Activated naive CD8-positive, alpha-beta T cell treated with anti-CD3 and anti-CD28 coated beads, Interleukin-2, amount 10 ng/mL, durations not matched to agents 7 days and 5 days (primary cell): ENCODE data around the gene TMEM120B. TPM values are rescaled to one million over a fixed set of nuclear protein-coding genes. Genes with fewer than 3 reads are reported as not detected.

Experiments used
- ATAC-seq: fragments of 150-1000 bp; cut with Tn5 transposase; one replicate; pipeline ENCODE4 v1.10.0; 2021; ENCODE audit warnings: low read depth, moderate library complexity
- POLR2A ChIA-PET: fragments of 350-600 bp; sonication (Branson Sonifier 250); formaldehyde crosslinking; loops from one replicate; lab custom pipeline; 2021; ENCODE audit warnings: antibody characterized with exemption; lab: Charles Lee
- DNase-seq: peaks from one replicate; pipeline ENCODE4 v3.0.0; 2021
- H3K27ac Mint-ChIP-seq: one replicate; pipeline ENCODE4 v1.8.0; 2022; ENCODE audit warnings: mild to moderate bottlenecking, mixed read lengths
- H3K27me3 Mint-ChIP-seq: one replicate; pipeline ENCODE4 v1.8.0; 2022; ENCODE audit warnings: mild to moderate bottlenecking, moderate library complexity, mixed read lengths
- H3K36me3 Mint-ChIP-seq: one replicate; pipeline ENCODE4 v1.8.0; 2021; ENCODE audit warnings: mild to moderate bottlenecking, mixed read lengths
- H3K4me1 Mint-ChIP-seq: one replicate; pipeline ENCODE4 v1.8.0; 2021; ENCODE audit warnings: mixed read lengths
- H3K4me3 Mint-ChIP-seq: one replicate; pipeline ENCODE4 v1.8.0; 2022; ENCODE audit warnings: mild to moderate bottlenecking, moderate library complexity, mixed read lengths
- H3K9me3 Mint-ChIP-seq: one replicate; pipeline ENCODE4 v1.8.0; 2021; ENCODE audit warnings: mixed read lengths
- total RNA-seq, 2 experiments: library from RNA; stranded (reverse); gene quantifications; one replicate each; pipeline ENCODE4 v1.2.3, GENCODE V29; 2021

TMEM120B gene
- total RNA-seq, 2 experiments from 2014 or later, result 9.8 to 9.9 TPM

GRCh38 chr12:121810234-121810817 is 97.8 kb downstream of the TMEM120B start:
- H3K4me1 Mint-ChIP-seq, result peaks cover 40% of the 10 kb centered on the region
- DNase-seq (peak; percentile 32), ATAC-seq (no peak)
- H3K36me3 Mint-ChIP-seq, result peaks cover 28% of the 10 kb centered on the region
- H3K9me3 Mint-ChIP-seq, result no peaks in the 10 kb centered on the region
- POLR2A ChIA-PET, result interaction anchor here (3.9 to 22.0 kb wide), 2 partner anchors 21 to 79 kb away, joined by 16 to 931 read pairs; partner anchors contain the start of genes PSMD9, RHOF and SETD1B
- no peak overlapping the region for H3K4me3 Mint-ChIP-seq
- no peaks in the 10 kb centered on the region for H3K27me3 Mint-ChIP-seq
- no peak overlapping the region for H3K27ac Mint-ChIP-seq

DNA sequence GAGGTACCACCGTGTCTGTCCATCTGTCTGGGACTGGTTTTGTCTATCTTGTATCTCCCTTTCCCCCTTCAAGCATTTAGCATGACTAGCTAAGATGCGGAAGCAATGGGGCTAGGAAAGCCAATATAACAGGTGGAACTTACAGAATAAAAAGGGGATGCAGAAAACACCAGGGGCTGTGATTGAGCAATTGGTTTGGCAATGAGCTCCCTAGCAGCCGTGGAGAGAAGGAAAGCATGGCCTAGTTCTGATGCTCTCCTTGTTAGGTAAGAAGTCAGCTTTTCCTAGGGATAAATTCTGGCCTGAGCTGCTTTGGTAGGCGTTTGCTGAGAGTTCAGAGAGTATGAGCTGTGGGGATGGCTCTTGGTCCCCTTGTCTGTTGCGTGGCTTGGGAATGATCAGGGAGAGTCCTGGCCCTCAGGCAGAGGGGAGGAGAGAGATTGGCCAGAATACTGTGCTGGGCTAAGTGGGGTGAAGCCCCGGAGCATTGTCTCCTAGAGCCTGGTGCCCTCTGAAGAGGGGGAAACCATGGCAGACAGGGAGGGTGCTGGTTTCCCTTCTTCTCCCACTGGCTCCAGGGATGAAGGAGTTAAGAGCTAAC is 98.4 kb downstream of the TMEM120B start:
- ATAC-seq (no peak), DNase-seq (no peak)
- H3K27ac Mint-ChIP-seq, result peak overlapping the region; percentile 80
- no peaks in the 10 kb centered on the region for H3K9me3 Mint-ChIP-seq
- H3K27me3 Mint-ChIP-seq, result no peaks in the 10 kb centered on the region
- peaks cover 36% of the 10 kb centered on the region for H3K4me1 Mint-ChIP-seq
- H3K4me3 Mint-ChIP-seq, result peak overlapping the region; percentile 82
- peaks cover 27% of the 10 kb centered on the region for H3K36me3 Mint-ChIP-seq
- POLR2A ChIA-PET, result interaction anchor here (1.2 to 22.0 kb wide), 3 partner anchors 22 to 78 kb away, joined by 6 to 931 read pairs (median 16); partner anchors contain the start of genes PSMD9, RHOF and SETD1B

- Mint-ChIP-seq H3K27ac (peak overlapping the region; percentile 80), H3K4me3 (peak overlapping the region; percentile 82), H3K27me3 (no peaks in the 10 kb centered on the region), H3K9me3 (no peaks in the 10 kb centered on the region), H3K4me1 (peaks cover 31% of the 10 kb centered on the region), H3K36me3 (peaks cover 29% of the 10 kb centered on the region)
- peak; percentile 90 for DNase-seq
- POLR2A ChIA-PET, result interaction anchor here (0.7 to 22.0 kb wide), 5 partner anchors 23 to 125 kb away, joined by 3 to 931 read pairs (median 6); partner anchors contain the start of genes PSMD9, RHOF and SETD1B
- ATAC-seq, result peak; percentile 80
Observed at GRCh38 chr12:121811434-121812319, 99.1 kb downstream of the TMEM120B start.

- Mint-ChIP-seq H3K4me1 (peaks cover 29% of the 10 kb centered on the region), H3K36me3 (peaks cover 31% of the 10 kb centered on the region), H3K27me3 (no peaks in the 10 kb centered on the region), H3K27ac (peak overlapping the region; percentile 87), H3K4me3 (peak overlapping the region; percentile 82), H3K9me3 (no peaks in the 10 kb centered on the region)
- POLR2A ChIA-PET, result interaction anchor here (0.7 to 22.0 kb wide), 5 partner anchors 24 to 126 kb away, joined by 3 to 931 read pairs (median 6); partner anchors contain the start of genes PSMD9, RHOF and SETD1B
- DNase-seq (peak; percentile 68), ATAC-seq (peak; percentile 51)
Observed at GRCh38 chr12:121812320-121812871, 99.8 kb downstream of the TMEM120B start.

DNA sequence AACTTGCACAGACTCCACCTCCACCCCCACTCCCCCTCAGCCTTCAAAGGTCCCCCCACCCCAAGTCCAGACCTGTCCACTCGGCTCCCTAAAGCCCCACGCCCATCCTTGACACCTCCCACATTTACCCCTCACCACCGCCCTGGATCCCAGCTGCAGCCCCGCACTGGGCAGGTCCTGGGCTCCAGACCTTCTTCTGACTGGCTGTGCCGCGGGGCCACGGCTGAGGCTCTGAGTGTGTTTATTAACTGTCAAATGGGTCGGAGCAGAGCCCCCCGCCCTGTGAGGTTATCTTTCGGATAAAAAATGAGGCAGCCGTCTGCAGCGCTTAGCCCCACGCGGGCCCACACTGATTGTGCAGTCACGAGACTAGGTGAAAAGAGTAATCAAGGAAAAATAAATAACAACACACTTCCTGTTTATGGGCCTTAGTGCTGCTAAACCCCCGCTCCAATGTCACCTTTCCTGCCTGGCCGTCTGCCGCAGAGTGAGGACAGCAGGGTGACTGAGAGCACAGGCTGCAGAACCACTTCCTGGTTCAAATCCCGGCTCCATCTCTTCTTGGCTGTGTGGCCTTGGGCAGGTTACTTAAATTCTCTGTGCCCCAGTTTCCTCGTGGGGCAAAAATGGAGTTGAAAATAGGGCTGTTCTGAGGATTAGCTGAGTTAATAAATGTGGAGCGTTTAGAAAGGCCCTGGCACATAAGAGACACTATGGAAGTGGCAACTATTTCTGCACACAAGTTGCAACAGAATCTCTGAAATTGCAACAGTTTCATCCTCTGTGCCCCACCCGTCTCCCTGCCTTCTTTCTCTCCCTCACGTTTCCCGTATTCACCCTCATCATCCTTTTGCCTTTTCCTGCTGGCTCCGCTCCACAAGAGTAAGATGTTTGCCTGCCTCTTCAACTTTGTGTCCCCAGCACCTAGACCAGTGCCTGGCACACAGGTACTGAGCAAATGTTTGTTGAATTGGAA is 100.7 kb downstream of the TMEM120B start:
- peaks cover 32% of the 10 kb centered on the region for H3K36me3 Mint-ChIP-seq
- no peaks in the 10 kb centered on the region for H3K27me3 Mint-ChIP-seq
- no peaks in the 10 kb centered on the region for H3K9me3 Mint-ChIP-seq
- peaks cover 26% of the 10 kb centered on the region for H3K4me1 Mint-ChIP-seq
- H3K4me3 Mint-ChIP-seq, result peak overlapping the region; percentile 82
- peak overlapping the region; percentile 87 for H3K27ac Mint-ChIP-seq
- peak; percentile 15 for ATAC-seq
- no peak for DNase-seq
- POLR2A ChIA-PET, result interaction anchor here (0.8 to 22.0 kb wide), 3 partner anchors 24 to 76 kb away, joined by 3 to 931 read pairs (median 16); partner anchors contain the start of genes PSMD9, RHOF and SETD1B

DNA sequence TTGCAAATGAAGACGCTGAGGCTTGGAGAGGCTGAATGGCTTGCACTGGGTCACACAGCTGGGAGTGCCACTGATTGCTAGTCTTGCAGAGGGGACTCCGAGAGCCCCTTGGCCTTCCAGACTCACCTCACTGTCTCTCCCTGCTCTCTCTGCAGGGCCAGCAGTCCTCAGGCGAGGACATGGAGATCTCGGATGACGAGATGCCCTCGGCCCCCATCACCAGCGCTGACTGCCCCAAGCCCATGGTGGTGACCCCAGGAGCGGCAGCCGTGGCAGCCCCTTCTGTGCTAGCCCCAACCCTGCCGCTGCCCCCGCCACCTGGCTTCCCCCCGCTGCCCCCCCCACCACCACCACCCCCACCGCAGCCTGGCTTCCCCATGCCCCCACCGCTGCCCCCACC is 101.4 kb downstream of the TMEM120B start:
- Mint-ChIP-seq H3K27ac (no peak overlapping the region), H3K4me3 (peak overlapping the region; percentile 82), H3K4me1 (peaks cover 24% of the 10 kb centered on the region), H3K9me3 (no peaks in the 10 kb centered on the region), H3K36me3 (peaks cover 28% of the 10 kb centered on the region), H3K27me3 (no peaks in the 10 kb centered on the region)
- ATAC-seq (no peak), DNase-seq (no peak)
- POLR2A ChIA-PET, result interaction anchor here (3.9 to 22.0 kb wide), 2 partner anchors 25 to 75 kb away, joined by 16 to 931 read pairs; partner anchors contain the start of genes PSMD9, RHOF and SETD1B

DNA sequence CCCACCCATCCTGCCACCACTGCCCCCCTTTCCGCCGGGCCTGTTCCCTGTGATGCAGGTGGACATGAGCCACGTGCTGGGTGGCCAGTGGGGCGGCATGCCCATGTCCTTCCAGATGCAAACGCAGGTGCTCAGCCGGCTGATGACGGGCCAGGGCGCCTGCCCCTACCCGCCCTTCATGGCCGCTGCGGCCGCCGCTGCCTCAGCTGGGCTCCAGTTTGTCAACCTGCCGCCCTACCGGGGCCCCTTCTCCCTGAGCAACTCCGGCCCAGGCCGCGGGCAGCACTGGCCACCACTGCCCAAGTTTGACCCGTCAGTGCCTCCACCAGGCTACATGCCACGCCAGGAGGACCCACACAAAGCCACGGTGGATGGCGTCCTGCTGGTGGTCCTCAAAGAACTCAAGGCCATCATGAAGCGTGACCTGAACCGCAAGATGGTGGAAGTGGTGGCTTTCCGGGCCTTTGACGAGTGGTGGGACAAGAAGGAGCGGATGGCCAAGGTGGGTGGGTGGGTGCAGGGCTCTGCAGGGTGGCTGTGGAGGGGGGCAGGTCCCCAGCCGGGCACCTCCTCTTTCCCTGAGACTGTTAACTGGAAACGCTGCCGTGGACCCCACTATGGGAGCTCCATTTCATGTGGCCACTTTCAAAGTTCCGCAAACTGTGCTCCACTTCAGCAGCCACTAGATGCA is 102.0 kb downstream of the TMEM120B start:
- DNase-seq, result no peak
- peaks cover 27% of the 10 kb centered on the region for H3K36me3 Mint-ChIP-seq
- no peaks in the 10 kb centered on the region for H3K27me3 Mint-ChIP-seq
- POLR2A ChIA-PET, result interaction anchor here (0.9 to 3.9 kb wide), 3 partner anchors 12 to 74 kb away, joined by 3 to 16 read pairs (median 4); partner anchors contain the start of gene PSMD9
- no peak for ATAC-seq
- no peak overlapping the region for H3K27ac Mint-ChIP-seq
- no peaks in the 10 kb centered on the region for H3K9me3 Mint-ChIP-seq
- H3K4me1 Mint-ChIP-seq, result peaks cover 24% of the 10 kb centered on the region
- no peak overlapping the region for H3K4me3 Mint-ChIP-seq

GRCh38 chr12:121815263-121815662 is 102.7 kb downstream of the TMEM120B start:
- Mint-ChIP-seq H3K27me3 (no peaks in the 10 kb centered on the region), H3K27ac (no peak overlapping the region), H3K9me3 (no peaks in the 10 kb centered on the region), H3K36me3 (peaks cover 25% of the 10 kb centered on the region), H3K4me1 (peaks cover 24% of the 10 kb centered on the region), H3K4me3 (no peak overlapping the region)
- POLR2A ChIA-PET, result interaction anchor here (0.7 to 1.5 kb wide), 4 partner anchors 13 to 61 kb away, joined by 3 to 8 read pairs (median 4); partner anchors contain the start of gene RHOF
- ATAC-seq, result no peak
- no peak for DNase-seq

DNA sequence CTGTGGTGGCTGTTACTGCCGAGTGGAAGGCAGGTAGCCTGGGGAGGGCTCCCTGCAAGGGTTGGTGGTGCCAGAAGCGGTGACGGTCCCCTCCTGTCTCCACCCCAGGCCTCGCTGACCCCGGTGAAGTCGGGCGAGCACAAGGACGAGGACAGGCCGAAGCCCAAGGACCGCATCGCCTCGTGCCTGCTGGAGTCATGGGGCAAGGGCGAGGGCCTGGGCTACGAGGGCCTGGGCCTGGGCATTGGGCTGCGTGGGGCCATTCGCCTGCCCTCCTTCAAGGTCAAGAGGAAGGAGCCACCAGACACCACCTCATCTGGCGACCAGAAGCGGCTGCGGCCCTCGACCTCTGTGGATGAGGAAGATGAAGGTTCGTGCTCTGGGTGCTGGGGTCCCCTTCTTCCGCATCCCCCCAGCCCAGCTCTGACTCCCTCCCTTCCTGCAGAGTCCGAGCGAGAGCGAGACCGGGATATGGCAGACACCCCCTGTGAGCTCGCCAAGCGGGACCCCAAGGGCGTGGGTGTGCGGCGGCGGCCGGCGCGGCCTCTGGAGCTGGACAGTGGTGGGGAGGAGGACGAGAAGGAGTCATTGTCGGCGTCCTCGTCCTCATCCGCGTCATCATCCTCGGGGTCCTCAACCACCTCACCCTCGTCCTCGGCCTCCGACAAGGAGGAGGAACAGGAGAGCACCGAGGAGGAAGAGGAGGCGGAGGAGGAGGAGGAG is 104.5 kb downstream of the TMEM120B start:
- Mint-ChIP-seq H3K27ac (no peak overlapping the region), H3K4me1 (peaks cover 16% of the 10 kb centered on the region), H3K9me3 (no peaks in the 10 kb centered on the region), H3K36me3 (peaks cover 21% of the 10 kb centered on the region), H3K27me3 (no peaks in the 10 kb centered on the region), H3K4me3 (no peak overlapping the region)
- no peak for DNase-seq
- POLR2A ChIA-PET, result no interaction called here
- ATAC-seq, result no peak

GRCh38 chr12:121817648-121818043 is 105.1 kb downstream of the TMEM120B start:
- no peak overlapping the region for H3K27ac Mint-ChIP-seq
- H3K9me3 Mint-ChIP-seq, result no peaks in the 10 kb centered on the region
- DNase-seq (no peak), ATAC-seq (no peak)
- H3K4me3 Mint-ChIP-seq, result no peak overlapping the region
- POLR2A ChIA-PET, result no interaction called here
- peaks cover 21% of the 10 kb centered on the region for H3K36me3 Mint-ChIP-seq
- H3K27me3 Mint-ChIP-seq, result no peaks in the 10 kb centered on the region
- peaks cover 12% of the 10 kb centered on the region for H3K4me1 Mint-ChIP-seq
